ENCODE results near the gene FAM209B.

DNA sequence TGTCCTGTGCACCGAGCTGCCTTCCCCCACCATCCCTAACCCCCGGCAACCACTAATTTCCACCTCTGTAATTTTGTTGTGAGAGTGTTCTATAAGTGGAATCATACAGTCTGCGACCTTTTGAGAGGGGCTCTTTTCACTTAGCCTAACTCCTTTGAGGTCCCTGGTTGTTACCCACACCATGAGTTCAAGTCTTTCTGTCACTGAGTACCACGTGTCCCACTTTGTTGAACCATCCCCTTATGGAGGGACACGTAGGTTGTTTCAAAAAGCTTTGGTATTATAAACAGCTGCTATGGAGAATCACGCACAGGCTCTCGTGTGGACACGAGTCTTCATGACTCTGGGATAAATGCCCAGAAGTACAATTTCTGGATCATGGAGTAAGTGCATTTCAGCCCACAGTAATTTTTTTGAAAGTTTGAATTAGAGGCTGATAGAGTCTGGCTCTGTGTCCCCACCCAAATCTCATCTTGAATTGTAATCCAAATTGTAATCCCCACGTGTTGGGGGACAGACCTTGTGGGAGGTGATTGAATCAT, 9.5 kb downstream of the FAM209B start:
- TF ChIP-seq SMC3 (IDR thresholded peaks at IDR 0.05) (no peak), NR3C1 (IDR thresholded peaks at IDR 0.05) (no peak), CTCF (IDR thresholded peaks at IDR 0.05) (no peak), HDAC2 (IDR thresholded peaks at IDR 0.05) (no peak), RCOR1 (IDR thresholded peaks at IDR 0.05; ENCODE audit: low read depth, low read length) (no peak), POLR2A (IDR thresholded peaks at IDR 0.05; ENCODE audit: low read length) (no peak), CBX2 (IDR thresholded peaks at IDR 0.05; ENCODE audit: borderline replicate concordance, low read depth) (no peak), POLR2AphosphoS2 (conservative IDR thresholded peaks at IDR 0.05; ENCODE audit: low read length) (no peak), MAFK (IDR thresholded peaks at IDR 0.05; ENCODE audit: partially characterized antibody) (no peak), EHMT2 (IDR thresholded peaks at IDR 0.05; ENCODE audit: low read depth) (no peak), RFX5 (IDR thresholded peaks at IDR 0.05) (no peak), EP300 (IDR thresholded peaks at IDR 0.05) (no peak), RAD21 (conservative IDR thresholded peaks at IDR 0.05 in 1 of 2, IDR thresholded peaks at IDR 0.05 in 1 of 2) (no peak)
- TF ChIP-seq, protein P1, sequence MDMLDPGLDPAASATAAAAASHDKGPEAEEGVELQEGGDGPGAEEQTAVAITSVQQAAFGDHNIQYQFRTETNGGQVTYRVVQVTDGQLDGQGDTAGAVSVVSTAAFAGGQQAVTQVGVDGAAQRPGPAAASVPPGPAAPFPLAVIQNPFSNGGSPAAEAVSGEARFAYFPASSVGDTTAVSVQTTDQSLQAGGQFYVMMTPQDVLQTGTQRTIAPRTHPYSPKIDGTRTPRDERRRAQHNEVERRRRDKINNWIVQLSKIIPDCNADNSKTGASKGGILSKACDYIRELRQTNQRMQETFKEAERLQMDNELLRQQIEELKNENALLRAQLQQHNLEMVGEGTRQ (IDR thresholded peaks at IDR 0.05) = no peak

All from A549 (cell line).